GM13977 (cell line): ENCODE measurements around the gene QRFP.
A peak's percentile ranks its signal among the peaks of the same experiment; 100 is the strongest.

Experiments used
- DNase-seq: peaks from one replicate; pipeline ENCODE4 v3.0.0; 2012; ENCODE audit warnings: low spot score
- in situ Hi-C: fragments of 300-500 bp; cut with MboI; formaldehyde crosslinking; loops from one replicate; pipeline ENCODE4 v1.12.0; 2022; ENCODE audit warnings: low sequenced_read_pairs, low pct_unique_long_range_greater_than_20kb, mixed read lengths, inconsistent platforms; ENCODE audit not compliant: unreplicated experiment
- TF ChIP-seq, protein P1 (sequence below): IDR thresholded peaks from 2 replicates; pipeline ENCODE4 v1.5.1; 2012; ENCODE audit warnings: mild to moderate bottlenecking, control low read depth; ENCODE audit not compliant: insufficient read depth; ENCODE audit errors: extremely low read depth, missing control alignments

Gene QRFP

DNA sequence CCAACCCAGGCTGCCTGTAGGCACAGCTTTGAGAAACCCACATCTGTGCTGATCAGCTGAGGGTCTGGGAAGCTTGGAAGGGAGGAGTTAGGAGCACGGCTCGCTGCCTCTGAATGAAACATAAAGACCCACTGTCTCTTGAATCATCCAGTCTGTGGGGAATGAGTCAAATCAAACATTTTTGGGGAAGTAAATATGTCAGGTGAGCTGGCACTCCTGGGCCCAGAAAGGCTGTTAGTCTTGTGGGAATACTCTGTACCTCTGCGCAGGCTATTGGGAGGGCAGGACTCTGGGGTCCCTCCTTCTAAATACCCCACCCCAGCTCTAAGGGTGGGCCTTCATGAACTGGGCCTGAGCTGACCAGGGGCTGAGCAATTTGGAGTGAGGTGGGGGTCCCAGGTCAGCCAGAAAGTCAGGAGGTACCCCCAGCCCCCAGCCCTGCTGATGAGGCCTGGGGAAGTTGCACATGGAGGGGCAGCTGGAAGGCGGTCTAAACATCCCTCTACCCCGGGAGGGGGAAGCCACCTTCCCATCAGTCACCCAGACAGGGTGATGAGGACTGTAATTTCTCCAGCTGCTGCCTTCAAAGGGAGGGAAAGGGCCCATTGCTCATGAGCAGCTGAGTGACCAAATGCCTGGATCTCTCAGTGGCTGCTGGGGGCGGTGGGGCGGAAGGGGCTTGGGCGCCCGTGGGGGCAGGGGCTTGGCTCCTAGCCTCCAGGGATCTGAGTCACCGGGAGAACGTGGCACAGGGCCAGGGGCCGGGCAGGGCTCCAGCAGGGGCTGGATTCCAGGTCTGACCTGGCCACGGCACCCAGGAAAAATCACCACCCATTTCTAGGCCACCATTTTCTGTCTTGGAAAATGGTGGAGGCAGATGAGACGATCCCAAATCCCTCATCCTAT lies 31.6 kb upstream of the QRFP start:
- TF ChIP-seq, protein P1, sequence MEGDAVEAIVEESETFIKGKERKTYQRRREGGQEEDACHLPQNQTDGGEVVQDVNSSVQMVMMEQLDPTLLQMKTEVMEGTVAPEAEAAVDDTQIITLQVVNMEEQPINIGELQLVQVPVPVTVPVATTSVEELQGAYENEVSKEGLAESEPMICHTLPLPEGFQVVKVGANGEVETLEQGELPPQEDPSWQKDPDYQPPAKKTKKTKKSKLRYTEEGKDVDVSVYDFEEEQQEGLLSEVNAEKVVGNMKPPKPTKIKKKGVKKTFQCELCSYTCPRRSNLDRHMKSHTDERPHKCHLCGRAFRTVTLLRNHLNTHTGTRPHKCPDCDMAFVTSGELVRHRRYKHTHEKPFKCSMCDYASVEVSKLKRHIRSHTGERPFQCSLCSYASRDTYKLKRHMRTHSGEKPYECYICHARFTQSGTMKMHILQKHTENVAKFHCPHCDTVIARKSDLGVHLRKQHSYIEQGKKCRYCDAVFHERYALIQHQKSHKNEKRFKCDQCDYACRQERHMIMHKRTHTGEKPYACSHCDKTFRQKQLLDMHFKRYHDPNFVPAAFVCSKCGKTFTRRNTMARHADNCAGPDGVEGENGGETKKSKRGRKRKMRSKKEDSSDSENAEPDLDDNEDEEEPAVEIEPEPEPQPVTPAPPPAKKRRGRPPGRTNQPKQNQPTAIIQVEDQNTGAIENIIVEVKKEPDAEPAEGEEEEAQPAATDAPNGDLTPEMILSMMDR = no peak

DNA sequence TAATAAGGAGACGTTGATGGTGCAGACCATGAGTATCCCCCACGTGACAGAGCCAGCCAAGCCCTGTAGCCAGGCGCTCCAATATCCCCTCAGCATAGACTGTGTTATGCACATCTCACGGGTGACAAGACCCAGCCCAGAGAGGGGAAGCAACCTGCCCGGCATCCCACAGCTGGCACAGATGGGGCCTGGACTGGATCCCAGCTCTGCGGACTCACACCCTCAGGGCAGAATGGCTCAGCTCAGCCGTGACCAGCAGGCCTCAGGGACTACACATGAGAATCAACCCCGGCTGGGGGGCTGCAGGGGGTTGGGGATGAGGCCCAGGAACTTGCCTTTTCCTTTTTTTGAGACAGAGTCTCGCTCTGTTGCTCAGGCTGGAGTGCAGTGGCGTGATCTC lies 30.7 kb upstream of the QRFP start:
- in situ Hi-C loops = no loop called here

More for the DNA sequence above, 31.6 kb upstream of the QRFP start:
- peak; percentile 80 for DNase-seq
- in situ Hi-C loops = no loop called here

DNA sequence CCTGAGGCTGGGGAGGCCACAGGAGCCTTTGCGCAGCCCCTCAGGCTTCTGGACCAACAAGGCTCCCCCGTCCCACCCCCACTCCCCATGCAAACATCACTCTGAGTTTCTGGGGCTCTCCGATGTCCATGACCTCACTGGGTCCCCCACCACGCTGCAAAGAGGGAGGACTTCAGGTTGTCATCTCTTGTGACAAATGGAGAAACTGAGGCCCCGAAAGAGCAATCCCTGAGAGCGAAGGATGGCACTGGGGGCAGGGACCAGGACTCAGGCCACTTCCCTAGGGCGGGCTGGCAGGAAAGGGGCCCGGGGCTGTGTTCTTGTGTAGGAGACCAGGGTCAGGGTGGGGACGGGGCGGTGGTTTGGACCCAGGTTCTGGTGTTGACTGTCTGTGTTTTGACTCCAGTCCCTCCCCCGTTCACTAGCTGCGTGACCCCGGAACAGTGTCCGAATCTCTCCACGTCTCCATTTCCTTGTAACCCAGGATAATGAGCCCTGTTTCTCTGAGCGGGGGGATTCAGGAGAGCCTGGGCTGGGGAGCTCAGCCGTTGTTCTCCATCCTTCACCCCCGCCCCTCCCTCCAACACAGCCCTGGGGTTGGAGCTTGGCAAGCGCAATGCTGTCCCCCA lies 28.6 kb upstream of the QRFP start:
- DNase-seq = no peak
- in situ Hi-C loops = no loop called here
- TF ChIP-seq, protein P1 = no peak

More for the DNA sequence above, 30.7 kb upstream of the QRFP start:
- no peak for DNase-seq
- TF ChIP-seq, protein P1 = no peak

DNA sequence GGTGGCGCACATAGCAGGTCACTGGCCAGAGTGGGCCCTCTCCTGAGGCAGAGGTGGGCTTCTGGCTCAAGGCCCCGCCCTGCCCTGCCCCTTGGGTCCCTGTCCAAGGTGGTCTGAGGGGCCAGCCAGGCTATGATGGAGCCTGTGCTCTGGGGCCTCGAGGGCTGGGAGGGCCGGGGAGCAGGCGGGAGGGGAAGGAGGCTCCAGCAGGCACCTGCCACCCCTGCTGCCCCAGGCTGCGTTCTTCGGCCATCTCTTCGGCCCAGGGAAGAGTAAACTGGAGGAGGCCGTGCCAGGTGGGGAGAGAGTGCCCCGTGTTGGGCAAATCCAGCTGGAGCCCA lies 27.8 kb upstream of the QRFP start:
- in situ Hi-C loops = no loop called here
- TF ChIP-seq, protein P1 = no peak
- no peak for DNase-seq

DNA sequence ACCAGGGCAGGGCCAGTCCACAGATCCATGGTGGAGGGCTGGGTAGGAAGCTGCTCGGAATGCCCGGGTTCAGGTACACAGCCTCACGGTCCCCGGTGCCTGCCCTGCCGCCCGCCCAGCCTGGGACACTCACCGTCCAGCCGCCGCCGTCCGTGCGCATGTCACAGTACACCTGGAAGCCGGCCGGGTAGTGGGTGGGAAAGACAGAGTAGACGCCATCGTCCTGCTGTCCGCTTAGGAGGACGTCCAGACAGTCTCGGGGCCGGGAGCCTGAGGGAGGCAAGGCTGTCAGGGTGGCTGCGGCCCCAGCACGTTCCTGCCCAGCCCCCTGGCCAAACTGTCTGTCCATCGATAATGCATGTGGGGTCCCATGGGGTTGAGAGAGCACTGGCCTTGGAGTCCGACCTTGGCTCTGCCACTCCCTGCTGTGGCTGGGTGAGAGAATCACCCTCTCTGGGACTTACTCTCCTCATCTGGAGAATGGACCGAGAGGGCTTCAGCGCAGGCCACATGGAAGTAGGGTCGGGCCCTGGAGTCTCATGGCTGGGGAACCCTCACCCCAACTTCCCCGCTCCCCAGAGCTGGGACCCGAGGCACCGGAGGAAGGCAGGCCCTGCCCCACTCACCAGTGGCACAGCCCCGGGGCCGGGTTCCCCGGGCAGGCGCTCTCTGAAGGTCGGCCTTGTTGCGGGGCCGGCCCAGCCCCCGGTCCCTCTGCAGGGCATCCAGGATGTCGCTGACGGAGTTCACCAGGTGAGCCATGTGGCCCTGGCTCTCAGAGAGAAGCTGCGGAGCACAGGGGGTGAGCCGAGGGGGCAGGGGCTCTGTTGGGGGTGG lies 27.2 kb upstream of the QRFP start:
- DNase-seq = no peak
- TF ChIP-seq, protein P1 = no peak
- in situ Hi-C loops = no loop called here

DNA sequence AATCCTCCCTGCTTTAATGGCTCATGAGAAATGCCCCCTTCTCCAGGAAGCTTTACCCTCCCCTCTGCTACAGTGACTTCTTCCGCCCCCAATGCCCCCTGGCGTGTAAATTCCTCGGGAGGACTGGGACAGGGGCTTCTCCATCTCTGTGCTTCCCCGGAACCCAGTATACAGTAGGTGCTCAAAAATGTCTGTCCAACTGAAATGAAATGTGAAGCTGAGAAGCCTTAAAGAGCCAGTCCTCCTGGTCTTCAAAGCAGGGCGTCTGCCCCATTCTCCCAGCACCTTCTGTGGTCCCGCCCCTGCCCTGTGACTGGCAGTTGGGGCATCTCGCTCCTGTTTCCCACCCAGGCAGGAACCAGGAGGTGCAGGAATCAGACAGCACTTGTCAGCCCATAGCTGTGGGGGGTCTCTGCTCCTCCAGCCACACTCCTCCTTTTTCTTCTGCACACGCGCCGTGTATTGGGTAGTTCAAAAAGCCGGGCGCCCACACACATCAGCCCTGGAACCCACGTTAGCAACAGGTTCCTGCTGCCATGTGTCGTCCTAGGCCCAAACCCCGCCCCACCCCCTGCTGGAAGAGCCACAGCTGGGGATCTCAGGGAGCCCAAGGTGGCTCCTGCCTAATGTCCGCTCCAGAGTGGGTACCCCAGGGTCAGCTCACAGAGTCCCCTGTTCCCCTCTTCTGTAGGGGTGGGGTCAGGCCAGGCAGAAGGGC lies 26.4 kb upstream of the QRFP start:
- TF ChIP-seq, protein P1 = no peak
- DNase-seq = no peak
- in situ Hi-C loops = no loop called here
